Keratinocyte (primary cell): Measurements from ENCODE around the gene SLC27A1. TPM values are rescaled to one million over a fixed set of nuclear protein-coding genes. Genes with fewer than 3 reads are reported as not detected.

Source experiments
- DNase-seq: peaks from one replicate; pipeline ENCODE4 v3.0.0-alpha.2; 2011; ENCODE audit warnings: low read depth, missing footprints, low spot score
- FAIRE-seq: peaks from 2 replicates; lab custom pipeline; 2011; peaks lifted over from hg19 to GRCh38; lab: Jason Lieb, UNC
- H2AFZ ChIP-seq: 2 replicates; pipeline ENCODE4 v1.6.0; 2012; ENCODE audit warnings: low read length, control low read depth, inconsistent platforms; ENCODE audit not compliant: control insufficient read depth
- H3K27ac ChIP-seq: 2 replicates; pipeline ENCODE4 v1.5.1; 2011; ENCODE audit warnings: low read length; ENCODE audit not compliant: control insufficient read depth, insufficient read depth
- H3K27me3 ChIP-seq: 3 replicates; pipeline ENCODE4 v1.6.0; 2011; ENCODE audit warnings: low read length; ENCODE audit not compliant: control insufficient read depth, insufficient read depth; ENCODE audit errors: extremely low read depth
- H3K36me3 ChIP-seq, 2 experiments: 2 replicates in 1 of 2; 3 replicates in 1 of 2; pipeline ENCODE4 v1.5.1; 2011; ENCODE audit warnings: low read length in 2 of 2, mild to moderate bottlenecking in 1 of 2; ENCODE audit not compliant: control insufficient read depth in 2 of 2, insufficient read depth in 2 of 2; ENCODE audit errors: extremely low read depth in 1 of 2
- H3K4me1 ChIP-seq: 3 replicates; pipeline ENCODE4 v1.5.1; 2011; ENCODE audit warnings: low read length; ENCODE audit not compliant: control insufficient read depth, insufficient read depth; ENCODE audit errors: extremely low read depth
- H3K4me2 ChIP-seq: 3 replicates; pipeline ENCODE4 v1.6.0; 2011; ENCODE audit warnings: low read depth, low read length; ENCODE audit not compliant: control insufficient read depth, insufficient read depth; ENCODE audit errors: extremely low read depth
- H3K4me3 ChIP-seq, 3 experiments: fragments of 200-600 bp in 1 of 3; sonication (generic) in 1 of 3; 2 replicates in 2 of 3; 3 replicates in 1 of 3; pipeline ENCODE4 v1.5.1; 2011 to 2016; ENCODE audit warnings: low read length in 3 of 3, mild to moderate bottlenecking in 3 of 3, control low read depth in 2 of 3, inconsistent platforms in 1 of 3, low read depth in 1 of 3, mixed read lengths in 1 of 3, mixed run types in 1 of 3, moderate library complexity in 1 of 3; ENCODE audit not compliant: control insufficient read depth in 2 of 3, insufficient read depth in 2 of 3; ENCODE audit errors: extremely low read depth in 1 of 3
- H3K79me2 ChIP-seq: 2 replicates; pipeline ENCODE4 v1.6.0; 2012; ENCODE audit warnings: low read length; ENCODE audit not compliant: control insufficient read depth, insufficient read depth
- H3K9ac ChIP-seq: 3 replicates; pipeline ENCODE4 v1.6.0; 2011; ENCODE audit warnings: low read length; ENCODE audit not compliant: control insufficient read depth, insufficient read depth; ENCODE audit errors: extremely low read depth
- H3K9me1 ChIP-seq: 3 replicates; pipeline ENCODE4 v1.6.0; 2011; ENCODE audit warnings: low read length; ENCODE audit not compliant: control insufficient read depth, insufficient read depth; ENCODE audit errors: extremely low read depth
- H3K9me3 ChIP-seq: 2 replicates; pipeline ENCODE4 v1.5.1; 2012; ENCODE audit warnings: low read depth, low read length; ENCODE audit not compliant: control insufficient read depth
- H4K20me1 ChIP-seq: 3 replicates; pipeline ENCODE4 v1.6.0; 2011; ENCODE audit warnings: low read length; ENCODE audit not compliant: control insufficient read depth, insufficient read depth; ENCODE audit errors: extremely low read depth
- CTCF ChIP-seq, 3 experiments: IDR thresholded peaks in 1 of 3; conservative IDR thresholded peaks in 1 of 3; optimal IDR thresholded peaks in 1 of 3; 2 replicates in 2 of 3; 3 replicates in 1 of 3; pipeline versions ENCODE3 to v1.5.1; 2011; ENCODE audit warnings: low read length in 3 of 3, mild to moderate bottlenecking in 3 of 3, moderate library complexity in 2 of 3, control low read depth in 1 of 3, inconsistent platforms in 1 of 3; ENCODE audit not compliant: insufficient read depth in 2 of 3; ENCODE audit errors: extremely low read depth in 1 of 3
- EZH2 ChIP-seq: IDR thresholded peaks from one replicate; pipeline ENCODE4 v1.6.1; 2012; ENCODE audit warnings: inconsistent platforms, mild to moderate bottlenecking, low read length, moderate library complexity
- dilution Hi-C: fragments of 300-500 bp; cut with MboI; formaldehyde crosslinking; loops from one replicate; pipeline ENCODE4 v1.7.0; 2020; ENCODE audit warnings: low sequenced_read_pairs; ENCODE audit not compliant: extremely low pct_ligation_motif_present
- polyA plus RNA-seq, 5 experiments: library from polyadenylated mRNA; depleted of rRNA in 3 of 5; stranded (reverse) in 3 of 5; stranded (forward) in 1 of 5; unstranded in 1 of 5; fragments of >200 nt; gene quantifications; 1 replicate in 1 of 5; 2 replicates in 3 of 5; 3 replicates in 1 of 5; pipeline versions ENCODE4 v1.2.1 to v1.2.3, GENCODE V29; 2011 to 2012; ENCODE audit warnings: missing spikeins in 2 of 5, low read depth in 1 of 5, low replicate concordance in 1 of 5

The SLC27A1 gene
- polyA plus RNA-seq, 1 donor (not counting 4 experiments of a cell fraction or from before 2014, with no cell fraction given): 8.4 TPM

- FAIRE-seq (no peak), DNase-seq (no peak)
- Histone ChIP-seq H3K4me1 (peaks cover 9% of the 10 kb centered on the region), H4K20me1 (no peaks in the 10 kb centered on the region), H3K9ac (no peak overlapping the region), H3K79me2 (no peaks in the 10 kb centered on the region), H3K4me3 (peak overlapping the region in 1 of 3 experiments; percentile 38), H3K4me2 (peak overlapping the region; percentile 16), H3K9me1 (no peaks in the 10 kb centered on the region), H3K9me3 (no peaks in the 10 kb centered on the region), H2AFZ (peak overlapping the region; percentile 12), H3K27me3 (peaks cover 18% of the 10 kb centered on the region), H3K36me3 (no peaks in the 10 kb centered on the region), H3K27ac (no peak overlapping the region)
- dilution Hi-C loops: no loop called here
- TF ChIP-seq CTCF (optimal IDR thresholded peaks at IDR 0.05 in 1 of 3, IDR thresholded peaks at IDR 0.05 in 1 of 3, conservative IDR thresholded peaks at IDR 0.05 in 1 of 3; ENCODE audit: extremely low read depth in 1 of 3, insufficient read depth in 2 of 3, low read length in 3 of 3) (no peak), EZH2 (peak; percentile 52)
These were observed 14.8 kb upstream of the SLC27A1 start for GRCh38 chr19:17455308-17456123.

- Histone ChIP-seq H3K27me3 (peaks cover 18% of the 10 kb centered on the region), H2AFZ (no peak overlapping the region), H3K9me3 (no peaks in the 10 kb centered on the region), H3K36me3 (no peaks in the 10 kb centered on the region), H3K4me2 (peak overlapping the region; percentile 16), H3K4me1 (peaks cover 3% of the 10 kb centered on the region), H3K27ac (no peak overlapping the region), H3K9me1 (no peaks in the 10 kb centered on the region), H3K9ac (no peak overlapping the region), H3K4me3 (no peak overlapping the region), H4K20me1 (no peaks in the 10 kb centered on the region), H3K79me2 (no peaks in the 10 kb centered on the region)
- no peak for FAIRE-seq
- dilution Hi-C loops: no loop called here
- no peak for DNase-seq
- TF ChIP-seq EZH2: peak; percentile 13
- no peak for TF ChIP-seq CTCF (optimal IDR thresholded peaks at IDR 0.05 in 1 of 3, IDR thresholded peaks at IDR 0.05 in 1 of 3, conservative IDR thresholded peaks at IDR 0.05 in 1 of 3; ENCODE audit: extremely low read depth in 1 of 3, insufficient read depth in 2 of 3, low read length in 3 of 3)
These were observed 14.2 kb upstream of the SLC27A1 start for GRCh38 chr19:17456127-17456526.
